KG1 (cell line): ENCODE measurements around the gene ATPAF2.

Experiments
- DNase-seq: peaks from one replicate; lab custom pipeline; 2025; lab: John Stamatoyannopoulos, UW

ATPAF2 gene

GRCh38 chr17:17985555-17985954 is 53.4 kb downstream of the ATPAF2 start:
- no peak for DNase-seq

GRCh38 chr17:17985153-17985552 is 53.8 kb downstream of the ATPAF2 start:
- no peak for DNase-seq

- DNase-seq = no peak
Observed at GRCh38 chr17:17983776-17984175, 55.2 kb downstream of the ATPAF2 start.

- DNase-seq = no peak
Observed at GRCh38 chr17:17983376-17983775, 55.6 kb downstream of the ATPAF2 start.

GRCh38 chr17:17982801-17983200 is 56.2 kb downstream of the ATPAF2 start:
- DNase-seq = no peak

GRCh38 chr17:17981330-17981729 is 57.6 kb downstream of the ATPAF2 start:
- no peak for DNase-seq

- no peak for DNase-seq
Observed at GRCh38 chr17:17979778-17980177, 59.2 kb downstream of the ATPAF2 start.

GRCh38 chr17:17978481-17979424 is 60.2 kb downstream of the ATPAF2 start:
- DNase-seq = no peak

GRCh38 chr17:17976931-17977570 is 61.9 kb downstream of the ATPAF2 start:
- DNase-seq = no peak

GRCh38 chr17:17975436-17975835 is 63.5 kb downstream of the ATPAF2 start:
- DNase-seq = no peak

- DNase-seq = no peak
Observed at GRCh38 chr17:17972952-17973254, 66.1 kb downstream of the ATPAF2 start.

GRCh38 chr17:17972126-17972951 is 66.6 kb downstream of the ATPAF2 start, which contains the start of the genes DRC3 and TOM1L2:
Gene DRC3 (plus strand): TSS chr17:17972862. CDS start chr17:17977599, 4,737 bp downstream.
Gene TOM1L2 (minus strand): TSS chr17:17972400. CDS start chr17:17972313, 87 bp downstream.
- DNase-seq = peak; percentile 99

GRCh38 chr17:17971431-17972125 is 67.4 kb downstream of the ATPAF2 start:
- DNase-seq = no peak

- DNase-seq = no peak
Observed at GRCh38 chr17:17970699-17971430, 68.1 kb downstream of the ATPAF2 start.
